Measurements from ENCODE around the gene PCYT1A.

- TF ChIP-seq POLR2A (IDR thresholded peaks at IDR 0.05; ENCODE audit: low read depth, low read length) (no peak), POLR2AphosphoS5 (IDR thresholded peaks at IDR 0.05; ENCODE audit: low read depth, low read length) (no peak)
Measured at GRCh38 chr3:196232154-196232881, 55.2 kb downstream of the PCYT1A start.
